IPS DF 4.7 (cell line): ENCODE data around the gene RELN.

Experiments
- DNase-seq: peaks from one replicate; pipeline ENCODE4 v3.0.0-alpha.2; 2013; ENCODE audit warnings: low spot score; ENCODE audit errors: extremely low read depth

The RELN gene

GRCh38 chr7:103687951-103688350 lies 301.5 kb downstream of the RELN start:
- no peak for DNase-seq

DNA sequence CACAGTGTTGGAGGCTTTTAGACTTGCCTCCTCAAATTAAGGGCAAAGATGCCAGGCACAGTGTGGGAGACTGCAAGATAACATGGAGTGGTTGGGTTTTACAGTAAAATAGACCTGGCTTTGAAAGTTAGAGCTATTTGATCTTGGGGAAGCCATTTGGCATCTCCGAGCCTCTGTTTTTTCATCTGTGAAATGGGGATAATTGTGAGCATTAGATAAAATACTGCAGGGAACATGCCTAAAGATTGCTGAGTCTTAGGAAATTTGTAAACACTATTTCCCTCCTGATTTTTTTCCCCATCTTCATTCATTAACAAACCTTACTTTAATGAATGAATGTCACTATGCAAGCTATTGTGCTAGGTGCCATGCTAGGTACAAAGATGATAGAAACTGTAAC lies 302.2 kb downstream of the RELN start:
- no peak for DNase-seq

- DNase-seq = no peak
These were observed 302.7 kb downstream of the RELN start for GRCh38 chr7:103686763-103687162.

DNA sequence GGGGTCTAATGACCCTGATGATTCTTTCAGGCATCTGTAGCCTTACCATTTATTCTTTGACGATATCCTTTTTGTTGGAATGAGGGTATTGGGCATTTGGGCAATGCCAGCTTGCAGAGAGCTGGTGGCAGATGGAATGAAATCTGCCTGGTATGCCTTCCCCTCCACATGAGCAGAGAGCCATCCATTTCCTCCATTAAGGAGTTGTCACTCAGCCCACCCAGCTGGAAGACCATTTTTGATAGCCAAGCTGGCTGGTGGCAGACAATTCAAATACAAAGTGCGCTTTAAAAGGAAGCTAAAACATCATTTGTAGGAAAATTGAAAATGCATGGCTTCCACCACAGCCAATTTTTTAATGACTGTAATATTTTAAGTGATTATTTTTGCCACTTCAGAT lies 303.4 kb downstream of the RELN start:
- DNase-seq = no peak

DNA sequence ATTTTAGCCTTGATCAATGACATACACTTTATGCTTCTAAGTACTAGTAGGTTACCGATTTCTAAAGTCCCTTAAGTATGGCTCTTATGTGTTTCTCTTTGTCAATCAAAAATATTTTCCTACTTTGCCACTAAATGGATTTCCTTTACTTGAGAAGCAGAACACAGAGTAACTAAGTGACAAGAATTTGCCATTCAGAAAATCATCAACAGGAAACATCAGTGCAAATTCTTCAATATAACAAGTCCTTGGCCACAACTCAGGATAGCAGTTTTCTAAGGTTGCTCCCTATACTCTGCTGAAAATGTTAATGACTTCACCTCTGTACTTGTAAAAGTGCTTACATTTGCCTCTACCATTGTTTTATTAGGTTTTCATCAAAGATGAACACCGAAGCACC lies 303.8 kb downstream of the RELN start:
- DNase-seq = no peak

DNA sequence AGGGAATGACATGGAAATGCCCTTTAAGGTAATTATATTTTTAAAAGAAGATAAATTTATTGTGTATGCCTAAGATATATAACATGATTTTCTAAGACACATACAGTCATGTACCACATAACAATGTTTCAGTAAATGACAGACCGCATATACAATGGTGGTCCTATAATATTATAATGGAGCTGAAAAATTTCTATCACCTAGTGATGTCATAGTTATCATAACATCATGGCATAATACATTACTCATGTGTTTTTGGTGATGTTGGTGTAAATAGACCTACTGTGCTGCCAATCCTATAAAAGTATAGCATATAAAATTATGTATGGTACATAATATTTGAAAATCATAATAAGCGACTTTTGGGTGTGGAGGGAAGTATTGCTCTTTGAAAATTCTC lies 306.1 kb downstream of the RELN start:
- DNase-seq = no peak

DNA sequence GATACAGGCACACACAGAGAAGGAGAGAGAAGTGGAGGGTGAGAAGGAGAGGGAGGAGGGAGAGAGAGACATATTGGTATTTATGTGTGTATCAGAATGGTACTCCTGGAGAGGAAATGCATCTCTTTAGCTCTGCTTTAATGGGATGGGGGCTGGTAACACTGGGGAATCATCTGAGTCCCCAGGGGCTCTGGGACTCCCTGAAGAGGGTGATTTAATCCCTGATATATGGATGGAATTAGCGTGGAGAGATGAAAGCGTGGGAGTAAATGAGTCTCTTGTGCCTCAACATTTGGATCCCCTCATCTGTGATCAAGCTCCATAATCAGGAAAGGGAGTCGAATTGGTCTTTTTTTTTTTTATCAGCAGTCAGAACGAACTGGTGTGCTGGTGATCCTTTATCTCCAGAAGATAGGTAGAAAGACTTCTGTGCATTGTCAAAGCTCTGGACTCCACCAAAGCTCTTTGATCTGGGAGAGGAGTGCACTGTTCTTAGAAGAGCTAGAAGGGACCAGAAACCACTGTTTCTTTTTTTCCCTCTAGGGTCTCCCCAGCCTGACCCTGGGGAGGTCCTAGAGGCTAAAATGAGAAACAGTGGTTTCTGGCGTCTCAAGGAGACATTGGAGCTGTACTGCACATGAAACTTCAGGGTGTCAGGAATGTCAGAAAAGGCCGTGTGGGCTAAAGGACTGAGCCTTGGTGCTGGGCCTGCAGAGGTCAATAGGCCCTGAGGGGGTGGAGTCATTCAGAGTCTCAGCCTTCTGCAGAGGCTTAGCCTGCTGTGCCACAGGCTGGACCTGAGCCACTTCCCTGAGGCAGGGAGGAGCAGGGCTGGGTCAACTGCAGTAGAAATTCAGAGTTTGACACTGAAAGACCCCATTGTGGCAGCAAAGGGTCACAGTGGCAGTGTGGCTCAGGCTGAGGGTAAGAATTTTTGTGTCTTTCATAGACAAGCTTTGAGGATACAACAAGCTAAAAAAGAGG lies 309.0 kb downstream of the RELN start:
- DNase-seq = no peak

DNA sequence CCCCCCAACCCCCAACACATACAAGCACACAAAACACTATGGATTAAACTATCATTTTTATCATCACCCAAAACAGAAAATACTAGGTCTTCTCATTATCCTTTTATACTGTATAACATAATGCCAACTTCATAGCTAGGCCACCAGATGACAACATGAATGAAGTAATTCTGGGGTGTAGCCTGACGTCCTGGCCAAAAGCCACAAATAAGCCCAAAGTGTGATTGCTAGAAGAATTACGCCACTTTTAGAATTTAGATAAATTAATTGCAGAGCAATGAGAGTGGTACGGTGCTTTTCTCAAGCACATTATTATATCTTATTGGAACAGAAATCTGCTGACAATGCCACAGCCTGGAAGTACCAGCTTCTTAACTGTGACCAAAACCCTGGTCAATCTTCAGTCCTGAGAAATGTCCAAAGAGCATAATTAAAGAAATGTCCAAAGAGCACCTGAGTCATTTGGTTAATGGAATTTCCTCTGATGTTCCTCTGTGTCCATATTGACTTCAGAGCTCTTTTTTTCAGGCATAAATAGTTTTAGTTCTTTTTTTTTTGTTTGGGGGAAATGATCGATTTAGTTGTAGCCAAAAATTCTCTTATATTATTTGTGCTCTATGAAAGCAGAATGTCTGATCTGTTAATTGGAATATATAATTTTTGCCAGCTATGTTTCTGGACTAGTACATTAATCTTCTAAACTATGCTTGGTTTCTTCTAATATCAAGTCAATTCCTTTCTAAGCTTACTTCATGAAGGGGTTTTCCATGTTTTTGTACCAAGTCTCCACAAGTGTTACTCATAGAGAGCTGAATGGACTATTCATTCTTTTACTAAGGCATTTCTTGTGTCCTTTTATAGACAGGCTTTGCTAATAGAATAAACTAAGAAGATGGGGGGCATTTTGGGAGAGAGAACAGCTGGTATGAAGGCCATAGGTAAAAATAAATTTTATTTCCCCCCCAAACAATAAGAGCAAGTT lies 310.0 kb downstream of the RELN start:
- DNase-seq = no peak

GRCh38 chr7:103668279-103668941 lies 321.0 kb downstream of the RELN start:
- no peak for DNase-seq

GRCh38 chr7:103666326-103666725 lies 323.1 kb downstream of the RELN start:
- no peak for DNase-seq

DNA sequence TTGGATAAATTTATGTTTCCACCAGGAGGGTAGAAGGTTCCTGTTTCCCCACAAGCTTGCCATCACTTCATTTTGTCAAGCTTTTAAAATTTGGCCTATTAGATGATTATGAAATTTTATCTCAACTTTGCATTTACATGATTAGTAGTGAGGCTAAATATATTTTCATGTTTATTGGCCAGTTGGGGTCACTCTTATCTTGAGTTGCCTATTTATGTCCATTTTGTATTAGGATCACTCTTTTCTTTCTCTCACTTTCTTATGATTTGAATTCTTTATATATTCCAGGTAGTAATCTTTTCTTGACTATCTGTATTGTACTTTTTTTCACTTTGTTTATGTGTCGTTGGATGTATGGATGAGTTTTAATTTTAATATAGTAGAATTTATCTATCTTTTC lies 324.9 kb downstream of the RELN start:
- no peak for DNase-seq

GRCh38 chr7:103660455-103661371 lies 328.7 kb downstream of the RELN start:
- DNase-seq = no peak

GRCh38 chr7:103658055-103659005 lies 331.1 kb downstream of the RELN start:
- no peak for DNase-seq

GRCh38 chr7:103657474-103657894 lies 332.0 kb downstream of the RELN start:
- DNase-seq = no peak

DNA sequence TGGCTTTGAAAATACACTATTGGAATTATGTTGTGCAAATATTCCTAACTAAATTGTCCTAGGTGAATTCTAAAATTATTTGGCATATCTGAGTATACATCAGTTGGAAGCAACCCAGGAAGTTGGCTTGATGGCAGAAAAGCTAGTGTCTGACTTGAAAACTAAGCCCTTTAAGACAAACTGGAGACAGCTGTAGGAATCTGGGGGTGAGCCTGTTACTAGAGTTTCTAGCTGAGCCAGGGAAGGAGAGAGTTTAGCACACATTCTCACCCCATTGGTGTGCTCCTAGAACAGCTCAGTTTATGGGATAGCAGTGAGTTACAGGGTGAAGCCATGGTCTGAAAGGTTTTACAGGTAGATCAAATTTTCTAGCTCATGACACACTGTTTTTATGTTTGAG lies 333.2 kb downstream of the RELN start:
- no peak for DNase-seq

GRCh38 chr7:103651593-103652377 lies 337.7 kb downstream of the RELN start:
- DNase-seq = no peak

GRCh38 chr7:103649052-103649451 lies 340.4 kb downstream of the RELN start:
- DNase-seq = no peak

DNA sequence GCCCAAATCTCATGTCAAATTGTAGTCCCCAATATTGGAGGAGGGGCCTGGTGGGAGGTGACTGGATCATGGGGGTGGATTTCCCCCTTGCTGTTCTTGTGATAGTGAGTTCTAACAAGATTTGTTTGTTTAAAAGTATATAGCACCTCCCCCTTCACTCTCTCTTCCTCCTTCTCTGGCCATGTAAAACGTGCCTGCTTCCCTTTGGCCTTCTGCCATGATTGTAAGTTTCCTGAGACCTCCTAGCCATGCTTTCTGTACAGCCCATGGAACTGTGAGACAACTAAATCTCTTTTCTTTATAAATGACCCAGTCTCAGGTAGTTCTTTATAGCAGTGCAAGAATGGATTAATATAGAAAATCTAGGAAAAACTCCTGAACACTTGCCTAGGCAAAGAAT lies 341.3 kb downstream of the RELN start:
- DNase-seq = no peak
